ENCODE measurements around the gene SFT2D2.

The SFT2D2 gene

GRCh38 chr1:168300626-168301025, 74.8 kb downstream of the SFT2D2 start:
- H3K27me3 Mint-ChIP-seq, result no peaks in the 10 kb centered on the region
- H3K4me3 Mint-ChIP-seq, result no peak overlapping the region
- ATAC-seq, result no peak
- H3K27ac Mint-ChIP-seq, result no peak overlapping the region
- H3K9me3 Mint-ChIP-seq, result no peaks in the 10 kb centered on the region
- H3K36me3 Mint-ChIP-seq, result peaks cover 48% of the 10 kb centered on the region
- no peaks in the 10 kb centered on the region for H3K4me1 Mint-ChIP-seq

- no peaks in the 10 kb centered on the region for H3K27me3 Mint-ChIP-seq
- no peak overlapping the region for H3K4me3 Mint-ChIP-seq
- ATAC-seq, result no peak
- peaks cover 53% of the 10 kb centered on the region for H3K36me3 Mint-ChIP-seq
- H3K9me3 Mint-ChIP-seq, result no peaks in the 10 kb centered on the region
- no peak overlapping the region for H3K27ac Mint-ChIP-seq
- no peaks in the 10 kb centered on the region for H3K4me1 Mint-ChIP-seq
Measured at GRCh38 chr1:168301664-168302320, 76.0 kb downstream of the SFT2D2 start.

Measured in stimulated activated memory B cell treated with anti-CD40 and anti-IgM and Interleukin-4, amounts not matched to agents 10 μg/mL and 1 μg/mL and 100 μg/mL, for 72 hours (primary cell).